ENCODE data around the gene PRAME.

- TF ChIP-seq, protein P1, sequence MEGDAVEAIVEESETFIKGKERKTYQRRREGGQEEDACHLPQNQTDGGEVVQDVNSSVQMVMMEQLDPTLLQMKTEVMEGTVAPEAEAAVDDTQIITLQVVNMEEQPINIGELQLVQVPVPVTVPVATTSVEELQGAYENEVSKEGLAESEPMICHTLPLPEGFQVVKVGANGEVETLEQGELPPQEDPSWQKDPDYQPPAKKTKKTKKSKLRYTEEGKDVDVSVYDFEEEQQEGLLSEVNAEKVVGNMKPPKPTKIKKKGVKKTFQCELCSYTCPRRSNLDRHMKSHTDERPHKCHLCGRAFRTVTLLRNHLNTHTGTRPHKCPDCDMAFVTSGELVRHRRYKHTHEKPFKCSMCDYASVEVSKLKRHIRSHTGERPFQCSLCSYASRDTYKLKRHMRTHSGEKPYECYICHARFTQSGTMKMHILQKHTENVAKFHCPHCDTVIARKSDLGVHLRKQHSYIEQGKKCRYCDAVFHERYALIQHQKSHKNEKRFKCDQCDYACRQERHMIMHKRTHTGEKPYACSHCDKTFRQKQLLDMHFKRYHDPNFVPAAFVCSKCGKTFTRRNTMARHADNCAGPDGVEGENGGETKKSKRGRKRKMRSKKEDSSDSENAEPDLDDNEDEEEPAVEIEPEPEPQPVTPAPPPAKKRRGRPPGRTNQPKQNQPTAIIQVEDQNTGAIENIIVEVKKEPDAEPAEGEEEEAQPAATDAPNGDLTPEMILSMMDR (IDR thresholded peaks at IDR 0.05): no peak
- no peak for TF ChIP-seq POLR2A (IDR thresholded peaks at IDR 0.05)
Measured at GRCh38 chr22:22519591-22519990, 39.5 kb downstream of the PRAME start.

Data from Peyer's patch (tissue), 4 donors.